NB4 (cell line): ENCODE measurements around the gene RAB29.

Experiments used
- MYC ChIP-seq: IDR thresholded peaks from 2 replicates; pipeline ENCODE4 v1.6.1; 2011; ENCODE audit warnings: low read depth, low read length
- POLR2A ChIP-seq: IDR thresholded peaks from 2 replicates; pipeline ENCODE4 v1.6.1; 2011; ENCODE audit warnings: mild to moderate bottlenecking; ENCODE audit not compliant: insufficient read length; ENCODE audit errors: extremely low read depth
- TF ChIP-seq, protein P1 (sequence below): IDR thresholded peaks from one replicate; pipeline ENCODE4 v1.5.1; 2012; ENCODE audit warnings: low read depth, low read length

DNA sequence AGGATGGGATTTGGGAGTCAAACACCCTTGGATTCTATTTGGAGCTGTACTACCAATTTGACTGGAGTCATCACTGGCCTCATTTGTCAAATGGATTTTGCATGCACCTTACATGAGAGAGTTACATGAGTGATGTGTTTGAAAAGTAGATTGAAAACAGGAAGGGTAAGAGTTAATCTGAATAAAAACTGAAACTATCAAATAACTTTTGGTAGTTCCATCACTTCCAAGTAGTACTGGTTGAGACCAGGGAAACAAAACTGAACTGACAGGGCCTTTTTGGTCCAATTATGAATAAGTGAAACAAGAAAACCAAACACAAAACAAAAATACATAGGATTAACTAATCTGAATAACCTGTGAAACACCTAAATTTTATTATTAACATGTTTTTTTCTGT lies 55.5 kb downstream of the RAB29 start:
- no peak for TF ChIP-seq POLR2A
- TF ChIP-seq, protein P1, sequence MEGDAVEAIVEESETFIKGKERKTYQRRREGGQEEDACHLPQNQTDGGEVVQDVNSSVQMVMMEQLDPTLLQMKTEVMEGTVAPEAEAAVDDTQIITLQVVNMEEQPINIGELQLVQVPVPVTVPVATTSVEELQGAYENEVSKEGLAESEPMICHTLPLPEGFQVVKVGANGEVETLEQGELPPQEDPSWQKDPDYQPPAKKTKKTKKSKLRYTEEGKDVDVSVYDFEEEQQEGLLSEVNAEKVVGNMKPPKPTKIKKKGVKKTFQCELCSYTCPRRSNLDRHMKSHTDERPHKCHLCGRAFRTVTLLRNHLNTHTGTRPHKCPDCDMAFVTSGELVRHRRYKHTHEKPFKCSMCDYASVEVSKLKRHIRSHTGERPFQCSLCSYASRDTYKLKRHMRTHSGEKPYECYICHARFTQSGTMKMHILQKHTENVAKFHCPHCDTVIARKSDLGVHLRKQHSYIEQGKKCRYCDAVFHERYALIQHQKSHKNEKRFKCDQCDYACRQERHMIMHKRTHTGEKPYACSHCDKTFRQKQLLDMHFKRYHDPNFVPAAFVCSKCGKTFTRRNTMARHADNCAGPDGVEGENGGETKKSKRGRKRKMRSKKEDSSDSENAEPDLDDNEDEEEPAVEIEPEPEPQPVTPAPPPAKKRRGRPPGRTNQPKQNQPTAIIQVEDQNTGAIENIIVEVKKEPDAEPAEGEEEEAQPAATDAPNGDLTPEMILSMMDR, result no peak
- no peak for TF ChIP-seq MYC
